ENCODE measurements around the gene SDR42E1.

DNA sequence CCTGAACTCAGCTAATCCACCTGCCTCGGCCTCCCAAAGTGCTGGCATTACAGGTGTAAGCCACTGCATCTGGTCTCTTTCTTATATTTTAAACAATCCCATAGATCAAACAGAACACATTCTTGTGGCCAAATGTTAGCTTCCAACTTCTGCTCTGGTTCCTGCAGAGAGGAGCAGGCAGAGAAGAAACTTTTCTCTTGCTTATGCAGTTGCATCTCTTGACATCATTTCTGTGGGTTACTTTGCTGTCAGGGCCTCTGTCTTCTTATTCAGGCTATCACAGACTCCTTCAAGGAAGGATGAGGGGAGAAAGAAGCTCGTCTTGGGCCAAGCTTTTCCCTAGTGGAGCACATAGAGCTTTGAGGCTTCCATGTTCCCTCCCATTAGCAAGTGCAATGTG lies 31.6 kb upstream of the SDR42E1 start:
- TF ChIP-seq, protein P1, sequence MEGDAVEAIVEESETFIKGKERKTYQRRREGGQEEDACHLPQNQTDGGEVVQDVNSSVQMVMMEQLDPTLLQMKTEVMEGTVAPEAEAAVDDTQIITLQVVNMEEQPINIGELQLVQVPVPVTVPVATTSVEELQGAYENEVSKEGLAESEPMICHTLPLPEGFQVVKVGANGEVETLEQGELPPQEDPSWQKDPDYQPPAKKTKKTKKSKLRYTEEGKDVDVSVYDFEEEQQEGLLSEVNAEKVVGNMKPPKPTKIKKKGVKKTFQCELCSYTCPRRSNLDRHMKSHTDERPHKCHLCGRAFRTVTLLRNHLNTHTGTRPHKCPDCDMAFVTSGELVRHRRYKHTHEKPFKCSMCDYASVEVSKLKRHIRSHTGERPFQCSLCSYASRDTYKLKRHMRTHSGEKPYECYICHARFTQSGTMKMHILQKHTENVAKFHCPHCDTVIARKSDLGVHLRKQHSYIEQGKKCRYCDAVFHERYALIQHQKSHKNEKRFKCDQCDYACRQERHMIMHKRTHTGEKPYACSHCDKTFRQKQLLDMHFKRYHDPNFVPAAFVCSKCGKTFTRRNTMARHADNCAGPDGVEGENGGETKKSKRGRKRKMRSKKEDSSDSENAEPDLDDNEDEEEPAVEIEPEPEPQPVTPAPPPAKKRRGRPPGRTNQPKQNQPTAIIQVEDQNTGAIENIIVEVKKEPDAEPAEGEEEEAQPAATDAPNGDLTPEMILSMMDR (conservative IDR thresholded peaks at IDR 0.05) = no peak
- TF ChIP-seq ZFX (IDR thresholded peaks at IDR 0.05) = no peak
